ENCODE results near the gene EPS8L3.
"Not testable (repeated sequence)": the region's sequence is repeated elsewhere in the genome, so short reads cannot be mapped to it uniquely, and the experiment has no call there.

EPS8L3 gene

DNA sequence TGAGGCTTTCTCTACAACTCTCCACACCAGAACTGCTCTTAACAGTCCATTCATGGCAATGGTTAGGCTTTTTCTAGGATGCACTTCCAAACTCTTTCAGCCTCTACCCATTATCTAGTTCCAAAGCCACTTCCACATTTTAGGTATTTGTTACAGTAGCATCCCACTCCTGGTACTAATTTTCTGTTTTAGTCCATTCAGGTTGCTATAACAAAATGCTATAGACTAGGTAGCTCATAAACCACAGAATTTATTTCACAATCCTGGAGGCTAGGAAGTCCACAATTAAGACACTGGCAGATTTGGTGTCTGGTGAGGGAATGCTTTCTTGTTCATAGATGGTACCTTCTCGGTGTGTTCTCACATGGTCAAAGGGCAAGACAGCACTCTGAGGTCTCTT, 17.3 kb upstream of the EPS8L3 start:
- no peak for DNase-seq (ENCODE audit: low spot score)

DNA sequence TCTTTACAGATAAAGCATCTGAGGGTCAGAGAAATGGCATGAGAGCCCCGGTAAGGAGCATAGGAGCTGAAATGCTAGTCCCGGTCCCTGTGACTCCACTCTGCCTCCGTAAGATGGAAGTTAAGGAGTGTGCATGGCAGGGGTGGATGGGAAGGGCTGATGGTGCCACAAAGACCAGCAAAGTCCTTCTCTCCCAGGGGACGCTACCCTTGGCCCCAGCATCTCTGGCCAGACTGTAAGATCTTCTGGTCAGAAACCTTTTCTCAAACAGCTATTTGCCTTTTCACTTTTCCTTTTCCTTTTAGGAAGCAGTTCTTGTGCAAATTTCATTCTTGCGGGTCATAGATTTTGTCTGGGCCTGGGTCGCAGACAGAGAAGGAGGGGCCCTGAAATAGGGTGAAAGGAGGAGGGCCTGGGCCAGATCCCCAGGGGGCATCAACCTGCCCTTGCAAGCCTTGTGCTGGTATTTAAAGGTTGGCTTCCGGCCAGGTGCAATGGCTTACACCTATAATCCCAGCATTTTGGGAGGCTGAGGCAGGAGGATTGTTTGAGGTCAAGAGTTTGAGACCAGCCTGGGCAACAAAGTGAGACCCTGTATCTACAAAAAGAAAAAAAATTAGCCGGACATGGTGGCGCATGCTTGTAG, 14.4 kb upstream of the EPS8L3 start:
- DNase-seq (ENCODE audit: low spot score): no peak

DNA sequence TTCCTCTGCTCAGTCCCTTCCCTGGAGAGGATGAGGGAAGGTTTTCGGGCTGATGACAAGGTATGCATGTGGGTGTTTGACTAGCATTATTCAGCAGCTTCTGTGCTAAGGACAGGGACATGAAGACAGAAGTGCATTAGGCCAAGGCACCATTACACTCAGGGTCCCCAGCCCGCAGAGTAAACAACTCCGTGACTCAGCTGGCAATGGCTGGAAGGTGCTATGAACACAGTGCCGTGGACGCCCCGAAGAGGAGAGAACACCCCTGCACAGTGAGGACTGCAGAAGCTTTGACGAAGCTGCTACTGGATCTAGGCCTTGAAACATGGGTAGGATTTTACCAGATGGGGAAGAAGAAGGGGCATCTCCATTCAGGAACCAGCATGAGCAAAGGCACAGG, 13.7 kb upstream of the EPS8L3 start:
- DNase-seq (ENCODE audit: low spot score): no peak

DNA sequence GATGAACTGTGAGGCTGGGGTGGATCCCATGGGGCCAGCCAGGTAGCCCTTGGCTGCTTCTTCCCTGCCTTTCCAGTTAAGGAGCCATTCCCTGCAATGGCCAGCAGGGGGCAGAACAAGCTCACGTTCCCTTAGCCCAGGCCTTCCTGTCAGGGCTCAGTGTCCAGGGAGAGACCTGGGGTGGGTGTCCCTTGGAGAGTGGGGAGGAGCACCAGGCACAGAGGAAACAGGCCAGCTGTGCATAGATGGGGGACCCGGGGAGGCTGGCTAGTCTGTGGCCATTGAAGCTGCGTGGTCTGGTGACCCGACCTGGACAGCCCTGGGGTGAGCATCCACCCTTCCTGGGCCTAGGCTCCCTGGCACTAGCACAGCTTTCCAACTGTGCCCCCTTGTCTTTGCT, 13.2 kb upstream of the EPS8L3 start:
- DNase-seq (ENCODE audit: low spot score): peak; percentile 78

DNA sequence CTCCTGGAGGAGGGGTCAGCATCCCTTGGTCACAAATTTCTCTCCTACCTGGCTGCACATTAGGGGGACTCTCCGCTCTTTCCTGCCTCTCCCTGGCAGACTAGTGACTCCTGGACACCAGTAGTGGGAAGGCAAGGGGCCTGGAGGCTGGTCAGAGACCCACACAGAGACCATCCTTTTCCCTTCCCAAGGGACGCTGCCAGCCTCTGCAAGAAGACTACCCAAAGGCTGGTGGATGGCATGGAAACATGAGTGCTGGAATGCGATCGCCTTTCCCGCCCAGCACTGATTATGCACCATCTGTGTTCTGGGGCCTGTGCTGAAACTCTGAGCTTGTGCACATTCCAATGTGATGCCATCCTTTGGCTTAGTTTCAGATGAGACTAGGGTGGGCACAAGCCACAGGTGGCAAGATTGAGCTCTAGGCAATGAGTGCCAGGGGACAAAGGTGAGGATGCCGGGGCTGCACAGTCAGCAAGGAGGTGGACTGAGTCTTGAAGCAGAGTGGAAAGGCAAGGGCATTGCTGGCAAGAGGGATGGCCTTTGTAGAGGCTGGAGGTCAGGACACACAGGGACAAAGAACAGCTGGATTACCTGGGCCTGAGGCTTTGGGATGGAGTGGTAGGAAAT, 12.6 kb upstream of the EPS8L3 start:
- DNase-seq (ENCODE audit: low spot score): no peak

DNA sequence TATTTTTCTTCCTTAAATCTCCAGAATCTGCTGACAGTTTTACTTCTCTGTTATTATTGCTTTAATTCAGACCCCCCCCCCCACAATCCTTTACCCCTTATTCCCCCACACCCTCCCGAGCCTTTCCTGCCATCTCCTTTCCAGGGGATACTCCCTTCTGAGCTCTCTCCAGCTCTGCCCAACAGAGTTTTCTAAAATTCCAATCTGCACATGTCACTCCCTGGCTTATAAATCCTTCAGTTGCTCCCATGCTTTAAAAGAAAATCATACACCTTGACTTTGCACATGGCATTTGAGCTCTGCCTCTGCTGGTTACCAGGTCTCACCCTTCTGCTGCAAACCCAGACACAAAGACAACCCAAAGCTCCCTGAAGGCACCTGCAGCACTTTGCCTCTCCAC, 11.7 kb upstream of the EPS8L3 start:
- no peak for DNase-seq (ENCODE audit: low spot score)

DNA sequence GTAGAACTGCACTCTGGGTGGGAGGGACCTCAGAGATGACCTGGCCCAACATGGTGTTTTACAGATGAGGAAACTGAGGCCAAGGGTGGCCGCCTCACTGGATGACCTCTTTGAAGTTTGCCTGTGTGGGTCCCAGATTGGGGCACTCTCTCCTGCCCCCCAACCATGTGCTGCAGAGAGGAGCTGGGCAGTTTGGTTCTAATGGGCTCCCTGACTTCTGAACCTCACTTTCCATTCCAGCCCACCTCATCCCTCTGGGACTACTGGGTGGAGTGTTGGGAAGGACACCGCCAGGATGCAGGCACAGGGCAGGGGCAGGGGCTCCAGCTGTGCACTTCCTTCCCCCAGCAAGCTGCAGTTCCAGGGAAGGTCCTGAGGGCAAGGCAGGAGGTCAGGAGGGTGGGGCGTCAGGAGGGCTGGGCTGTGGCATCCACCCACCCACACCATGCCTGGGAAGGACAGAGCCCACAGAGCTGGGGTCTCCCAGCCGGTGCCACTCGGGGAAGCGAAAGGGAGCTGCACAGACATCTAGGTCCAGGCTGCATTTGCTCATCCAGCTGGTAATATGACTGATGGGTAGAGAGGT, 10.3 kb upstream of the EPS8L3 start:
- DNase-seq (ENCODE audit: low spot score): no peak

DNA sequence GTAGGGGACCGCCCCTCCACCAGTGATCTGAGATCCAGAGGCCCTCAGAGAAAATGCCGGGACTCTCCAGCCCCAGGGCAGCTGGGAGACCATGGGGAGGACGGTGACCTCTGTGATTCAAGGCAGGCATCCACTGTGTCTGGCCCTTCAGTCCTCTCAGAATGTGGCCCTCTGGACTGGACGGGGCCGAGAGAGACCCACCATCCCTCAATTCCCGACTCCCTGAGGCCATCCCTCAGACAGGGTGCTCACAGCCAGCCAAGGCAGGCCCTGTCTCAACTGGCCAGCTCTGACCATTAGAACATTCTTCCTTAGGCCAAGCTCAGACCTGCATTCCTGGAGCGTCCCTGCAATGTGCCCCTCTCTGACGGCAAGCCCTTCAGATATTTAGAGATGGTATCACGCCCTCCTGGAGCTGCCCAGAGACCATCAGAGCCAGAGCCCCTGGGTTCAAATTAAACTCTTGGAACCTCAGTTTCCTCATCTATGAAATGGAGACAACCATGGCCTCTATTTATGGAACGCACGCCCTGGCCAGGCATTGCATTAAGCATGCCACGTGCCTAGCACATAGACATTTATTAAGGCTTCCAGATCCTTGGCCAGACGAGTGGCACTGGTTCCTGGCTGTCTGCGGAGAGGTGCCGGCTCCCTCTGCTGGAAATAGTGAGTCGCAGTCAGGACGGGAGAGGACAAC, 9.6 kb upstream of the EPS8L3 start:
- peak; percentile 56 for DNase-seq (ENCODE audit: low spot score)

DNA sequence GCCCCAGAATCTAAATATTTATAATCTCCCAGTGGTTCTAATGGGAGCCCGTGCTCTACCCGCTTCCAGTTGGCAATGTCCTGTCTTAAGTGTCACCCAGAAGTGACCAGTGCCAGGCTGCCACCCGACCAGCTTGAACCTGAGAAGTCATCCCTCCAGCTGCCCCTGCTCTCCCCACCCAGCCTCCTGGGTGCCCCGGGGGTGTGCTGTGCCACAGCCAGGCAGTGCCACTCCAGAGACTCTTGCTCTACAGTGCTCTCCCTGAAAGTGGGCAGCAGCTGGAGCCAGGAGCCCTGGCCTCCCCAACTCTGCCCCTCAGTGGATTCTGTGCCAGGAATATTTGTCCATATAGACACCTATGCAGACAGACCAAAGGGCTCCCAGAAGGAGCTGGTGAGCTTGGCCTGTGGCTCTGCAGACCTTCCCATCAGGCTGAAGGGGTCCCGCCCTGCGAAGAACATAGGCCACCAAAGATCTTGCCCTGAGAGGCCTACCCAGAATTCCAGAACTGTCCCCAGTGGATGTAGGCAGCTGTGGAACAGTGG, 9.0 kb upstream of the EPS8L3 start:
- DNase-seq (ENCODE audit: low spot score): no peak

DNA sequence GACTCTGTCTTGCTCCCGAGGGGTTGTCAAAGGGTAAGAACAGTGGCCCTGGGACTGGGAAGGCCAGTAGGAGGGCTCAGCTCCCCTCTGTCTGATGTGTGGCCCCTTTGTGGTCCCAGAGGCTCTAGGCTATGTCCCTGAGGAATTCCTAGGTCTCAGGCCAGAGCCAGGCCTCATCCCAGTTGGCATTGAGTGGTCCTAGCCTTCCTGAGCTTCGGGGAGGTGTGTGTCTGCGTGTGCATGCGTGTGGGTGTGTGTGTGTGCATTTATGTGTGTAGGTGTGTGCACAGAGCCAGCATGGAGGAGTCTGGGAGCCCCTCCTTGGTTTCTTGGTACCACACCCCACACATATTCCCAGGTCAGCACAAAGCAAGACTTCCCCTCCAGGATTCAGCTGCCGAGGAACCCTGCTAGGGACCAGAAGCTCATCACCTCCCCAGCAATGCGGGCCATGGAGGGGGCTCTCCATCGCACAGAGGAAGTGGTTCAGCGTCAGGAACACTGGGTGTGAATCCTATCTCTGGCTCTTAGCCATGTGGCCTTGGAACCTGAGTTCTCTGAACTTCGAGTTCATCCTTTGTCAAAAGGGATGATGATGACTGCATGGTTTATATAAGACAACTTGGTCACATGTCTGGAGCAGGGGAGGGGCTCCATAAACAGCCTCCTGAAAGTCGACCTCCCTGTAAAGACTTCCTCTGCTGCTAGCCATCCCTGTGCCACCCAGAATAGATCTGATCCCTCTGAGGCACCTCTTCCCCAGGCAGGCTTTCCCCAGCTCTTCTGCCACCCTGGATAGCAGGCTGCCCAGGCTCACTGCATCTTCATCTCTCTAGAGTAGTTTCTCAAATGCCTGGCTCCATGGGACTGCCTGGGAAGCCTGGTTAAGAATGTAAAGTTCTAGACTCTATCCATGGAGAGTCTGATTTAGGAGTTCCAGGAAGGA, 8.3 kb upstream of the EPS8L3 start:
- no peak for DNase-seq (ENCODE audit: low spot score)

DNA sequence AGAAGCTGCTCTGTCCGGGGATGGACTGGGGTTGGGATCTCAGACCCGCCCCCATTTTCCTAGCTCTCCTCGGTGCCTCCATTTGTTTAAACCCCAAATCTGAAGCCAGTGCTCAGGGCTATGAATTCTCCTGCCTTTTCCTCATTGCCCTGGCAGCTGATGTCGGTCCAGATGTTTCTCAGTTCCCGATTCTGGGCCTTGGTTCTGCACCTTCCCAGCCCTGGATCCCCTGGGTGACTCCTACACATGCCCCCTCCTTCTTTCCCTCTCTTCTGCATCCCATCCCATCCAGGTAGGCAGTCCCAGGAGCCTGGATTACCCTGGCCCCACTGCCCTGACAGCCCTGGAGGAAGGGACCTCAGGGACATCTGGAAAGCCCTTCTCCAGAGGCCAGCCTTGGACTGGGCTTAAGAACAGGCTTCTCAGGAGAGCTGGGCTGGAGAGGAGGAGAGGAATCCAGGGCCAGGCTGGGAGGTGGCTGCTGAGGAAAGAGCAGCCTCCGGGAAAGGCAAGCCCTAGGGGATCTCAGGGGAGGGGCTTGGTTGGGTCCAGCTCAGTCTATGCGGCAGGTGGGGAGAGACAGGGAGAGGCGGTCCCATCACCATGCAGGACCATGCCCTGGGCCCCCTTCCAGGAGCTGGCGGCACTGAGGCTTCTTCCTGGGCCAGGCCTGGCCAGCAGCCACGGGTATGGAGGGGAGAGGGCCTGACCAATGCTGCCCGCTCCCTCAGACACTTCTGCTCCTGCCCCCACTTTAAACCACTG, 6.8 kb upstream of the EPS8L3 start:
- no peak for DNase-seq (ENCODE audit: low spot score)

DNA sequence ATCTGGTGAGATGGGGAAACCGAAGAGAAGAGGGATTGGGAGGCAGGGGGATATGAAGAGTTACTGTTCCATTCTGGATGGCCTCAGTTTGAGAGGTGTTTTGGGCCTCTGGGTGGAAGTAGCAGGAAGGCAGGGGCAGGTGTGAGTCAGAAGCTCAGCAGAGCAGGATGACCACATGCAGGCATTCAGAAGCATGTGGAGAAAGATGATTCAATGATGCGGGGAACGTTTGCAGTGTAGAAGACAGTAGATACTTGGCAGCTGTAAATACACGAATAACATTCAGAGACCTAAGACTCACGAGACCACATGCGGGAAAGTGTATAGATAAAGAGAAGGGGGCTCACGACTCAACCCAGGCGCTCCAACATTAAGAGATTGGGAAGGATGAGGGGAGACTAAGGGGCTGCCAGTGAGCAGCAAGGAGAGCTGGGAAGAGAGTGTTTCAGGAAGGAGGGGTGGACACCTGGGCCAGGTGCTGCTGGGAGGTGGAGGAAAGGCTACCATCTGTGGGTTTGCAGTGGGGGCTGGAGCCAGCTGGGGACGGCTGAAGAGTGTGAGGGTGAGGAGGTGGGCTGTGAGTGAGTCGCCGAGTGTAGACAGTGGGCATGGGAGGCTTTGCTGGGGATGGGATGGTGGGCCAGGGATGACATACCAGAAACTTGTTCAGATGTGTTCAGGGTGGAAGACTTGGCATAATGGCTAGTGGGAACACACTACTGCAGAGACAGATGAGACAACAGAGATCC, 5.8 kb upstream of the EPS8L3 start:
- DNase-seq (ENCODE audit: low spot score): no peak

DNA sequence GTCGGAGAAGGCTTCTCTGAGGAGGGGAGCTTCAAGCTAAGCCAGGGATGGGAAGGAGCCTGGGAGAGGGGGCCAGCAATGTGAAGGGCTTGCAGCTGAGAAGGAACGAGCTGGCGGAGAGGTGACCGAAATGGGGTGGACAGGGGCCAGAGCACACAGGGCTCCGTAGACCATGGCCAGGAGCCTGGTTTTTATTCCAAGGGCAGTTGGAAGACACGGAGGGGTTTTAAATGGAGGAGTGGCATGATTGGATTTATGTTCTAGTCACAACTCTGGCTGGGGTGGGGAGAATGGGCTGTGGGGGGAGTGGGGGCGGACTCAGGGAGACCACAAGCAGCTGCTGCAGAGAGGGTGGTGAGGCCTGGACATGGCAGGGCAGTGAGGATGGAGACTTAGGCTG, 5.1 kb upstream of the EPS8L3 start:
- no peak for DNase-seq (ENCODE audit: low spot score)

DNA sequence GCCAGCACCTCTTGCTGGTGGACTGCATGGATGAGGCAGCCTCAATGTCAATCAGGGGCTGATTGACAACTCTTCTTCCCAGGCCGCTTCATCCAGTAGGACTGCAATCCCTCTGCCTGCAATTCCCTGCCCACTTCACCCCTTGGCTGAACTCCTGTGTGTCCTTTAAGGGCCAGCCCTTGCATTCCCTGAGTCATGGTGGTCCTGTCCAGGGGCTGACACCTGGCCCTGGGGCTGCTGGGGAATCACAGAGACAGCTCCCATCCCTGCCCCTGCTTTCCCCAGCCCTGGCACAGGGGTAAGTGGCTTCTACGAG, 4.6 kb upstream of the EPS8L3 start:
- DNase-seq (ENCODE audit: low spot score): no peak

DNA sequence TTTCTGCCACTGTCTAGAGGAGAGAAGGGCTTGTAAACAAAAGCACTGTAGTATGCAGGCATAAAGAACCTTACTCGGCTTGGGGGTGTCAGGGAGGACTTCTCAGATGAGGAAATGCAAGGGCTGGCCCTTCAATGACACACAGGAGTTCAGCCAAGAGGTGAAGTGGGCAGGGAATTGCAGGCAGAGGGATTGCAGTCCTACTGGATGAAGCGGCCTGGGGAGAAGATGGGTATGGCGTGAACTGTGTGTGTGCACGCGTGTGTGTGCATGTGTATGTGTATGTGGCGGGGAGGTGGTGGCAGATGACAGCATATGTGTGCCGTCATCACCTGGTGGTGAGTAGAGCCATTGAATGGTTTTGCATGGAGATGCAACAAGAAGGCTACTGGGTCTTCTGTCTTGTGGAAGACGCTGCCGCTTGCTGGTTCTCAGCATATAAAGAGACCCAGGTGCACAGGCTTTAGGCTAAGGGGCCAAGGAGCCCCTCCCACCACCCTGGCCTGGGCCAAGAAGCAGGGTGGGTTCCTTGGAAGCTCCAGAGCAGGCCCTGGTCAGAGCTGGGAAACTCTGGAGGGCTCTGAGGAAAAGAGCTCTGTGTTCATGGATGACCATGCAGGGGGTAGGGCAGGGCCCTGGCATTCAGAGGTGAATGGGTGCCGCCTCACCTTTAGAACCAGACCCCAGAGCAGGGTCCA, 4.1 kb upstream of the EPS8L3 start:
- DNase-seq (ENCODE audit: low spot score): no peak

DNA sequence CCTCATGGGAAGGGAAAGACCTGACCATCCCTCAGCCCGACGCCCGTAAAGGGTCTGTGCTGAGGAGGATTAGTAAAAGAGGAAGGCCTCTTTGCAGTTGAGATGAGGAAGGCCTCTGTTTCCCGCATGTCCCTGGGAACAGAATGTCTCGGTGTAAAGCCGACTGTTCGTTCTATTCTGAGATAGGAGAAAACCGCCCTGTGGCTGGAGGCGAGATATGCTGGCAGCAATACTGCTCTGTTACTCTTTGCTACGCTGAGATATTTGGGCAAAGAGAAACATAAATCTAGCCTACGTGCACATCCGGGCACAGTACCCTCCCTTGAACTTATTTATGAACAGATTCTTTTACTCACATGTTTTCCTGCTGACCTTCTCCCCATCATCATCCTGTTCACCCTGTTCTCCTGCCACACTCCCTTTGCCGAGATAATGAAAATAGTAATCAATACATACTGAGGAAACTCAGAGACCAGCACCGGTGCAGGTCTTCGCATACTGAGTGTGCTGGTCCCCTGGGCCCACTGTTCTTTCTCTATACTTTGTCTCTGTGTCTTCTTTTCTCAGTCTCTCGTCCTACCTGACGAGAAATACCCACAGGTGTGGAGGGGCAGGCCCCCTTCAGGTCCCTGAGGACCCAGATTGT, 3.4 kb upstream of the EPS8L3 start:
- DNase-seq (ENCODE audit: low spot score): not testable (repeated sequence)

DNA sequence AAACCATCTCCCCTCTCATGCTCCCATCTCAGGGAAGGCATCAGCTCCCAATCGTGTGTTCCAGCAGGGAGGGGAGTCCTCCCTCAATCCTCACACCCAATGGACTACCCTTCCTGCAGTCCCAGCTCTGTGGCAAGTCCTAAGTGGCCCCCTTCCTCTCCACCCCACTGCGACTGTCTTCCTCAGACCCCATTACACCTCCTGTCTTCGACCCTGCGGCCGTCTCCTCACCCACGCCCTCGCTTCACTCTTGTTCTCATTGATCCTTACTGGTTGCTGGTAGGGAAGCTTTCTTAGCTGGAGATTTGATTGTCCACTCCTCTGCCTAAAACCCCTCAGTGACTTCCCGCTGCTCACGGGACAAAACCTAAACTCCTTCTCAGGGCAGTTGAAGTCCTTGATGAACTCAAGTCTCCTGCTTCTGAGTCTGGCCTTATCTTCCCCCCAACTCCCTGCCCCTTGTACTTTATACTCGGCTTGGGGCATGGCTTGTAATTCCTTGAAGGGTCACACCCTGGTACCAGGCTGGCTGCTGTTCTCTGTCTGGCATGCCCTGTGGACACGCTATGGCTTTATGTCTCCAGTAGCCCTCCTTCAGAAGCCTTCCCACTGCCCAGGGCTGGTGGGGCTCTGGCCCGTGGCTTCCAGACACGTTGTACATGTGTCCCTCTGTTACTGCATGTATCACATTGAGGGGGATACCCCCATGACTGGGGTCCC, 2.3 kb upstream of the EPS8L3 start:
- DNase-seq (ENCODE audit: low spot score): no peak

DNA sequence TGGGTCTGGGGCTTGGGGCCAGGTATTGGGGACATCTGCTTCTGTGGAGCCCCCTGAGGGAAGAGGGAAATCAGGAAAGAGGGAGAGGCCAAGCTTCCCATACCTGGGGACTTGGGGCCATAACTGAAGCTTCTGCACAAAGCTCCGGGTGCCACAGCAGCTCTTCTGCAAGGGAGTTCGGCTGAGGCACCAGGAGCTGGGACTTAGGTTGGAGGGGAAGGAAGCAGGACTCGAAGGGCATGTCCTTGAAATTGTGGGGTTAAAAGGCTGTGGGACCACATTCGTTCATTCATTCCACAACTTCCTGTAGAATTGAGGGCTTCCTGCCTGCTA, 1.7 kb upstream of the EPS8L3 start:
- DNase-seq (ENCODE audit: low spot score): no peak

Measured in hematopoietic multipotent progenitor cell treated with erythropoietin and hydrocortisone succinate and interleukin-3 and kit ligand, for 15 days (in vitro differentiated cells).